GM21529 (cell line): ENCODE results near the gene CCER1.
A peak's percentile ranks its signal among the peaks of the same experiment; 100 is the strongest.
"Not testable (repeated sequence)": the region's sequence is repeated elsewhere in the genome, so short reads cannot be mapped to it uniquely, and the experiment has no call there.

Experiments used
- ATAC-seq: cut with Tn5 transposase; IDR thresholded peaks from one replicate; pipeline ENCODE4 v1.9.1; 2021; ENCODE audit not compliant: unreplicated experiment

CCER1 gene, protein sequence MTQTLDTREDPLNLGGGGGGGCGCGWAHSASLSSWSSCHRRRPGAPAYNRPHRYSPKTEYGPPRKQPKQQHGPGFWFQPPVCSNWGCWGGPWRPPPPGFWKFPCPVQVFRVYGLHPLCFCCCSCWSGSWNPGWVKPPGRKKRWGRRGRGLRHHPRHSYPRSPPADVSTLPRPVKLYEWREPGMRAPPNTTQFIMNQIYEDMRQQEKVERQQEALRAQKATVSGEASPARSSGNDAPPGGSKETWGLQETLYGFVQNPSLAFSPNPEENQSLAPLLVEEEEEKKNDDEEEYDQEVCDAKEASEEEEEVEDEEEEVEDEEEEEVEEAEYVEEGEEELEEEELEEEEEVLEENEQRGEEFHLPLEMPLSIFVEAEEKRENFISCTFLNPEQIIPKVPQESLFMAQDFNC

DNA sequence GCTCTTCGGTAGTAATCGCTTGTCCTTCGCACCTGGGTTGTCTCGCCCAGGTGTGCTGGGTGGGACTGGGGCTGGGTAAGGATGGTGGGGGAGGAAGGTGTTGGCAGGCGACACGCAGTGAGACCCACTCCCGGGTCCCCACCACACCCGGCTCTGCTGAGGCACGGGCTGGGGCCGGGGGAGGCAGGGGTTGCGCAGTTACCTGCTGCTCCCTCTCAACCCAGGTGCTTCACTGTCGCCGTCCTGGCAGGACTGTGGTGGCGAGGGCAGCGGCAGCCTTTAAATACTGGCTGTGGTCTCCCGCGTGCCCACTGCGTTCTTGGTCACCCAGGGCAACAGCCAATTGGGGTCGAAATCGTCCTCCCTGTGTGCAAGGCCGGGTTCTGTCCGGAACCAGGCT lies at the start of gene CCER1:
Gene CCER1 (minus strand): TSS at position 256 of the 400 bp plus-strand sequence. CDS start 434 bp downstream, outside the sequence.
- no peak for ATAC-seq

GRCh38 chr12:91003737-91004136 lies 48.8 kb upstream of the CCER1 start:
- no peak for ATAC-seq

- no peak for ATAC-seq
Measured at GRCh38 chr12:91001306-91001705, 46.3 kb upstream of the CCER1 start.

GRCh38 chr12:90999966-91000365 lies 45.0 kb upstream of the CCER1 start:
- no peak for ATAC-seq

GRCh38 chr12:90999527-90999926 lies 44.6 kb upstream of the CCER1 start:
- ATAC-seq, result no peak

- no peak for ATAC-seq
Measured at GRCh38 chr12:90995010-90995409, 40.0 kb upstream of the CCER1 start.

- no peak for ATAC-seq
Measured at GRCh38 chr12:90991952-90992465, 37.0 kb upstream of the CCER1 start.

- no peak for ATAC-seq
Measured at GRCh38 chr12:90990611-90991010, 35.6 kb upstream of the CCER1 start.

DNA sequence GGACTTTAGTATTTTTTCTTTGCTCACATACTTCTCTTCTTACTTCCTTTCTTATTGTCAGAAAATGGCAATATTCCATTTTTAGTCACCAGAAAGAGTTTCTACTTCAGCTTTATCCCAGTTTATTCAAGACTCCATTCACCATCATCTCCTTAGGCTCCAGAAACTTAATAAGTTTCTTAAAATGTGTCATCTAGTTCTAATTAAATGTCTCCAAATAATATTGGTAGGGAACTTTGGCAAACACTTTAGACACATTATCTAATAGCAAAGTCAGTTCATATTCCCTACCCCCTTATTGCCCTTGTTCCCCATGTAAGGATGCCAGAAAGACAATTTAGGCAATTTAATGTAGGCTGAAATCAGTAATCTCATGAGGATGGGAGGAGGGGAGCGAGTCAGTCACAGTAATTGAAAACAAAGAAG lies 34.7 kb upstream of the CCER1 start:
- ATAC-seq, result no peak

DNA sequence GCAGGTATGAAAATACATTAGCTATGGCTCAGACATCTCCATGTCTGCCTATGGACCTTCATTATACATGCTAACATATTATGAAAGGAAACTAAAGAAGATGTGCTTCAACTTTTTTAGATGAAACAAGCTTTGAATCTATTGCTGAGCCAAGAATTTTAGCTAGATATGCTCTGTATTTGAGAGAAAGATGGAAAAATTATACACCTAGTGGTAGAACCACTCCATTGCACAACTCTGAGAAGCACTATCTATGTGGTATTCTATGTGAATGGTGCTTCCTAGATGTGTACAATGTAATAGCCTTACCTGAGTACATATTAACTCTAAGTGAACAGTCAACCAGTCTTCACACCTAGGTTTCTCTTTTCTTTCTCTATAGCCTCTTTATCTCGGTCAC lies 32.5 kb upstream of the CCER1 start:
- ATAC-seq, result peak; percentile 64

- no peak for ATAC-seq
Measured at GRCh38 chr12:90987101-90987500, 32.1 kb upstream of the CCER1 start.

- not testable (repeated sequence) for ATAC-seq
Measured at GRCh38 chr12:90985331-90985730, 30.4 kb upstream of the CCER1 start.

DNA sequence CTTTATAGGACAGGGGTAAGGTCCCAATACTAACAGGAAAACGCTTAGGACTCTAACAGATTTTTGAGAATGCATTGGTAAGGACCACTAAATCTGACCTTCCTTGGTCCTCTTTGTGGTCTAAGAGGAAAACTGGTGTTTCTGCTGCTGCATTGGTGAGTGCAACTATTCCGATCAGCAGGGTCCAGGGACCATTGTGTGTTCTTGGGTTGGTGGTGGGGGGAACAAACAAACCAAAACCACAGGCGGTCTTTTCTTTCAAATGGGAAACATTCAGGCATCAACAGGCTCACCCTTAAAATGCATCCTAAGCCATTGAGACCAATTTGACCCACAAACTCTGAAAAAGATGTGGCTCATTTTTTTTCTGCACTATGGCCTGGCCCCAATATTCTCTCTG lies 29.1 kb upstream of the CCER1 start:
- ATAC-seq, result no peak

- no peak for ATAC-seq
Measured at GRCh38 chr12:90982170-90982569, 27.2 kb upstream of the CCER1 start.

GRCh38 chr12:90979951-90980350 lies 25.0 kb upstream of the CCER1 start:
- ATAC-seq, result no peak

GRCh38 chr12:90979019-90979418 lies 24.0 kb upstream of the CCER1 start:
- no peak for ATAC-seq

- ATAC-seq, result peak; percentile 93
Measured at GRCh38 chr12:90978117-90978770, 23.3 kb upstream of the CCER1 start.

DNA sequence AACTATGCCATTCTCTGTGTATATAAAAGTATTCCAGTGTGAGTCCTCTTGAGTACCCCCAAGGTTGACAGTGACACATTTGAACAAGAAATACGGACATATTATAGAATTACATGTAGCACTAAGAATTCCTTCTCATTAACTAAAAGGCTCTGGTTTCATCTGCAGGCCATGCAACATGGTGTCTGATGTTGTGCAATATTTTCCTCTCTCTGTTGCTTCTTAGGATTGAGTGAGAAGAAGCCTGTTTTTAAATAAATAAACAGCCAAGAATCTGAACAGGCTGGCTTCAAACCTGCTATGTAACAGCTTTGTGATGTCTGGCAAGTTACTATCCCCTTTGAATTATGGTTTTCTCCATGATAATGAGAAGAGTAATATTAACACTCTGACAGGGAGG lies 22.2 kb upstream of the CCER1 start:
- no peak for ATAC-seq

DNA sequence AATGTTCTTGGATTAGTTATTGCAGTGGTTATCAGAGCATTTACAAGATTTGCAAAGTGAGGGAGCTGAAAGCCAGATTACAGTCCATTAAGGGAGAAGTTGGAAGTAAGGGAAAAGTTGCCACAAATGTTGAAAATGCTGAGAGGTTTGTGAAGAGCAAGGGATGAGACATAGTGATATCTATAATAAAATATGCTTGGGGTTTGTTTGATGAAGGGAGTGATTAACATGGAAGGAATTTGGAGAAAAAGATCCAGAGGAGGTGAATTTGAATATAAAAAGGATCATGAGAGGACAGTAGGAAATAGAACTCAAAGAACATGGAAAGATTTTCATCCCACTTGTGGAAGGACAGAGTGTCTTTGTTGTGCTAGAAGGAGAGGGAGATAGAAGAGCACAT lies 19.3 kb upstream of the CCER1 start:
- ATAC-seq, result no peak

GRCh38 chr12:90972226-90972625 lies 17.2 kb upstream of the CCER1 start:
- no peak for ATAC-seq

DNA sequence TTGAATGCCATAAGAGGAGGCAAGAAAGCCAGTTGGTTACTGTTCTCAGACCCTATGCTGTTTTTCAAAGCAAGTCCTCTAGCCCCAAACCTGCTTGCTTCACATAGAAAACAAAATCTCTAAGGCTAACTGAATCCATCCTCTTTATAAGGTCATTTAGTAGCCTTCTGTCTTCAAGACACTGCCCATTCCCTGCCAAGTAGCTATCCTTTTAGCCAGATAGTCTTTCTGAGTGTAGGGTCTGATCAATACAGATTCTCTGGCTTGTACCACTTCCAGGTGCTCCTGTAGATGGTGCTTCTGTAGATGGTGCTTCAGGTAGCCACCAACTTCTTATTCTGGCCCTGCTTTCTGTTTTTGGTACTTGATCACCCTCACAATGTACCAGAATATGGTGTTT lies 15.9 kb upstream of the CCER1 start:
- ATAC-seq, result no peak

- ATAC-seq, result no peak
Measured at GRCh38 chr12:90970471-90970870, 15.5 kb upstream of the CCER1 start.
